ENCODE measurements around the gene TMEM150A.

Gene TMEM150A

GRCh38 chr2:85549826-85550225 is 52.7 kb downstream of the TMEM150A start:
- TF ChIP-seq FOXA1 (IDR thresholded peaks at IDR 0.05), result no peak
- TF ChIP-seq SP1 (IDR thresholded peaks at IDR 0.05), result no peak
- no peak for TF ChIP-seq TARDBP (IDR thresholded peaks at IDR 0.05)
- TF ChIP-seq BHLHE40 (IDR thresholded peaks at IDR 0.05; ENCODE audit: borderline replicate concordance), result no peak
- TF ChIP-seq PKNOX1 (IDR thresholded peaks at IDR 0.05), result no peak
- TF ChIP-seq ZNF384 (IDR thresholded peaks at IDR 0.05), result no peak
- TF ChIP-seq ELF4 (IDR thresholded peaks at IDR 0.05), result no peak
- TF ChIP-seq LEF1 (IDR thresholded peaks at IDR 0.05; ENCODE audit: borderline replicate concordance), result no peak
- TF ChIP-seq FOXK2 (IDR thresholded peaks at IDR 0.05), result no peak
- TF ChIP-seq L3MBTL2 (conservative IDR thresholded peaks at IDR 0.05), result no peak
- no peak for TF ChIP-seq ARNT (IDR thresholded peaks at IDR 0.05)
- no peak for DNase-seq (ENCODE audit: extremely low spot score)
- POLR2A ChIA-PET, result interaction anchor here (1.0 to 7.3 kb wide), 6 partner anchors 11 to 160 kb away, joined by 3 to 81 read pairs (median 8); partner anchors contain the start of genes C2orf68, GGCX, MAT2A and SH2D6
- CTCF ChIA-PET, result interaction anchor here (0.6 to 5.5 kb wide), 2 partner anchors 89 to 130 kb away, joined by 3 to 68 read pairs; partner anchors contain the start of gene SH2D6

- POLR2A ChIA-PET, result interaction anchor here (1.0 to 7.3 kb wide), 6 partner anchors 11 to 129 kb away, joined by 3 to 81 read pairs (median 8); partner anchors contain the start of genes GGCX, MAT2A, RNF181 and SH2D6
- CTCF ChIA-PET, result interaction anchor here (1.1 to 5.5 kb wide), 3 partner anchors 121 to 158 kb away, joined by 3 to 68 read pairs (median 3); partner anchors contain the start of gene SH2D6
- TF ChIP-seq L3MBTL2 (conservative IDR thresholded peaks at IDR 0.05), result no peak
- TF ChIP-seq ELF4 (IDR thresholded peaks at IDR 0.05), result no peak
- TF ChIP-seq ARNT (IDR thresholded peaks at IDR 0.05), result no peak
- no peak for TF ChIP-seq HDGF (IDR thresholded peaks at IDR 0.05; ENCODE audit: borderline replicate concordance)
- no peak for TF ChIP-seq TARDBP (IDR thresholded peaks at IDR 0.05)
- no peak for TF ChIP-seq FOXK2 (IDR thresholded peaks at IDR 0.05)
- TF ChIP-seq FOXM1 (IDR thresholded peaks at IDR 0.05; ENCODE audit: borderline replicate concordance), result no peak
- no peak for TF ChIP-seq CTBP1 (IDR thresholded peaks at IDR 0.05; ENCODE audit: borderline replicate concordance)
- DNase-seq (ENCODE audit: extremely low spot score), result no peak
Measured at GRCh38 chr2:85549095-85549494, 53.4 kb downstream of the TMEM150A start.

- POLR2A ChIA-PET, result interaction anchor here (1.0 to 7.3 kb wide), 5 partner anchors 10 to 129 kb away, joined by 3 to 81 read pairs (median 8); partner anchors contain the start of genes GGCX, MAT2A, RNF181 and SH2D6
- CTCF ChIA-PET, result interaction anchor here (1.1 to 5.5 kb wide), 3 partner anchors 121 to 157 kb away, joined by 3 to 68 read pairs (median 3); partner anchors contain the start of gene SH2D6
Measured at GRCh38 chr2:85548608-85548900, 53.9 kb downstream of the TMEM150A start.

More at GRCh38 chr2:85548608-85548900, 53.9 kb downstream of the TMEM150A start:
- no peak for DNase-seq (ENCODE audit: extremely low spot score)
- TF ChIP-seq FOXM1 (IDR thresholded peaks at IDR 0.05; ENCODE audit: borderline replicate concordance) (no peak), ELF4 (IDR thresholded peaks at IDR 0.05) (no peak), BHLHE40 (IDR thresholded peaks at IDR 0.05; ENCODE audit: borderline replicate concordance) (no peak), SP1 (IDR thresholded peaks at IDR 0.05) (no peak), CTBP1 (IDR thresholded peaks at IDR 0.05; ENCODE audit: borderline replicate concordance) (no peak), SUZ12 (IDR thresholded peaks at IDR 0.05) (no peak), FOXA1 (IDR thresholded peaks at IDR 0.05) (no peak), TARDBP (IDR thresholded peaks at IDR 0.05) (no peak), ARNT (IDR thresholded peaks at IDR 0.05) (no peak)
